SU-DHL-6 (cell line): ENCODE data around the gene SH3BP5.

ENCODE experiments used
- EZH2phosphoT487 ChIP-seq: fragments of 200-600 bp; sonication (generic), shearing (Covaris generic); conservative IDR thresholded peaks from 2 replicates; pipeline ENCODE4 v1.6.1; 2018; ENCODE audit warnings: mild to moderate bottlenecking, antibody characterized with exemption, low read length, moderate library complexity, mixed read lengths
- TF ChIP-seq, protein P1 (sequence below): fragments of 200-600 bp; sonication (generic); IDR thresholded peaks from one replicate; pipeline ENCODE4 v1.5.1; 2017; ENCODE audit warnings: antibody characterized with exemption, mild to moderate bottlenecking, low read length, moderate library complexity; ENCODE audit not compliant: insufficient read depth, poor library complexity, severe bottlenecking

DNA sequence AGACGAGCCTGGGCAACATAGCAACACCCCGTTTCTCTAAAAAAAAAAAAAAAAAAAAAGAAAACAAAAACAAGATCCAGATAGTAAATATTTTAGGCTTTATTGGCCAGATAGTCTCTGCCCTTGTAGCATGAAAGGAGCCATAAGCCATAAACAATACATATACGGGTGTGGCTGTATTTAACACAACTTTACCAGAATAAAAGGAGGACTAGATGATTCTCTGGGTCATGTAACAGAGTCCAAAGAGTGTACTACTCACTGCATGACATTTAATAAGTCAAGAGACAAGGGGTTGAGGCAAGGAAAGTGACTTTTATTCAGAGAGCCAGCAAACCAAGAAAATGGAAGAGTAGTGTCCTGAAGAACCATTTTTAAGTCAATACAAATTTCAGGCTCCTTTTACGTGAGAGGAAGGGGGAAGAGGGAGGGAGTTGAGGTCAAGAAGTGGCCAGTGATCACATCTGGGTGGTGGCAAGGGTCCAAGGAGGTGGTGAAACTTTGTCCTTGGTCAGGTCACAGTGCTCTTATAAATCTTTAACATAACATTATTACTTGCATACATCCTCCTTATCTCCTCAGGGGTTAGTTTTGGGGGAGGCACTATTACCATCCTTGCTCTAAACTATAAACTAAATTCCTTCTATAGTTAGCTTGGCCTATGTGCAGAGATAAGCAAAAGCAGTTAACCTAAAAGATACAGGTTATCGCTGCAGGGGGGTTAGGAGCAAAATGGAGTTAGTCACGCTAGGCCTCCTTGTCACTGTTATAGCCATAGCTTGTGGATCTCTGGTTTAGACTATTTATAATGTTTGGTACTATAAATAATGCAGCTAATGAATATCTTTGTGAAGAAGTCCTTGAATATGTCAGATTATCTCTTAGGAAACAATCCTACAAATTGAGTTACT is 48.8 kb upstream of the SH3BP5 start:
- TF ChIP-seq, protein P1, sequence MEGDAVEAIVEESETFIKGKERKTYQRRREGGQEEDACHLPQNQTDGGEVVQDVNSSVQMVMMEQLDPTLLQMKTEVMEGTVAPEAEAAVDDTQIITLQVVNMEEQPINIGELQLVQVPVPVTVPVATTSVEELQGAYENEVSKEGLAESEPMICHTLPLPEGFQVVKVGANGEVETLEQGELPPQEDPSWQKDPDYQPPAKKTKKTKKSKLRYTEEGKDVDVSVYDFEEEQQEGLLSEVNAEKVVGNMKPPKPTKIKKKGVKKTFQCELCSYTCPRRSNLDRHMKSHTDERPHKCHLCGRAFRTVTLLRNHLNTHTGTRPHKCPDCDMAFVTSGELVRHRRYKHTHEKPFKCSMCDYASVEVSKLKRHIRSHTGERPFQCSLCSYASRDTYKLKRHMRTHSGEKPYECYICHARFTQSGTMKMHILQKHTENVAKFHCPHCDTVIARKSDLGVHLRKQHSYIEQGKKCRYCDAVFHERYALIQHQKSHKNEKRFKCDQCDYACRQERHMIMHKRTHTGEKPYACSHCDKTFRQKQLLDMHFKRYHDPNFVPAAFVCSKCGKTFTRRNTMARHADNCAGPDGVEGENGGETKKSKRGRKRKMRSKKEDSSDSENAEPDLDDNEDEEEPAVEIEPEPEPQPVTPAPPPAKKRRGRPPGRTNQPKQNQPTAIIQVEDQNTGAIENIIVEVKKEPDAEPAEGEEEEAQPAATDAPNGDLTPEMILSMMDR = no peak
- no peak for TF ChIP-seq EZH2phosphoT487
